COR-L47 (cell line): Measurements from ENCODE around the gene PATL2.
"Not testable (repeated sequence)": the region's sequence is repeated elsewhere in the genome, so short reads cannot be mapped to it uniquely, and the experiment has no call there.

Experiments
- DNase-seq: peaks from one replicate; lab custom pipeline; 2025; lab: John Stamatoyannopoulos, UW

Gene PATL2

GRCh38 chr15:44719293-44719999 lies 8.3 kb upstream of the PATL2 start:
- no peak for DNase-seq

- DNase-seq = no peak
These were observed 7.8 kb upstream of the PATL2 start for GRCh38 chr15:44718927-44719292.

GRCh38 chr15:44718180-44718926 lies 7.2 kb upstream of the PATL2 start:
- DNase-seq = no peak

- DNase-seq = no peak
These were observed 6.0 kb upstream of the PATL2 start for GRCh38 chr15:44716983-44717602.

GRCh38 chr15:44715797-44716334 lies 4.7 kb upstream of the PATL2 start:
- no peak for DNase-seq

- no peak for DNase-seq
These were observed 4.1 kb upstream of the PATL2 start for GRCh38 chr15:44715142-44715796.

- DNase-seq = peak; percentile 27
These were observed 2.2 kb upstream of the PATL2 start for GRCh38 chr15:44713006-44713966.

GRCh38 chr15:44712346-44713005 lies 1.4 kb upstream of the PATL2 start:
- peak; percentile 55 for DNase-seq

- peak; percentile 14 for DNase-seq
These were observed 721 bp upstream of the PATL2 start for GRCh38 chr15:44711743-44712345.

GRCh38 chr15:44710236-44711095 lies 657 bp downstream of the PATL2 start:
- DNase-seq = peak; percentile 14

GRCh38 chr15:44706946-44707636 lies 4.0 kb downstream of the PATL2 start:
- no peak for DNase-seq

- DNase-seq = no peak
These were observed 4.7 kb downstream of the PATL2 start for GRCh38 chr15:44706401-44706800.

GRCh38 chr15:44705986-44706385 lies 5.1 kb downstream of the PATL2 start:
- DNase-seq = no peak

- not testable (repeated sequence) for DNase-seq
These were observed 10.4 kb downstream of the PATL2 start for GRCh38 chr15:44700676-44701075.

GRCh38 chr15:44698641-44699040 lies 12.5 kb downstream of the PATL2 start:
- no peak for DNase-seq

GRCh38 chr15:44697014-44697413 lies 14.1 kb downstream of the PATL2 start:
- no peak for DNase-seq

- no peak for DNase-seq
These were observed 15.8 kb downstream of the PATL2 start for GRCh38 chr15:44695294-44695693.

- no peak for DNase-seq
These were observed 16.7 kb downstream of the PATL2 start for GRCh38 chr15:44694416-44694815.

- DNase-seq = no peak
These were observed 18.5 kb downstream of the PATL2 start for GRCh38 chr15:44692659-44693058.
